ENCODE measurements around the gene CGNL1. TPM values are rescaled to one million over a fixed set of nuclear protein-coding genes. Genes with fewer than 3 reads are reported as not detected.

CGNL1 gene
- total RNA-seq, 1 experiment from 2014 or later = 3.3 TPM

GRCh38 chr15:57442335-57442734 is 66.0 kb downstream of the CGNL1 start:
- TF ChIP-seq CTCF (IDR thresholded peaks at IDR 0.05; ENCODE audit: unreplicated experiment) = no peak
- no TSS peak for BruUV-seq (replicated peaks)
- DNase-seq = no peak
- Mint-ChIP-seq H3K9me3 (ENCODE audit: low read depth, unreplicated experiment) (no peaks in the 10 kb centered on the region), H3K4me3 (ENCODE audit: low read depth, unreplicated experiment) (no peak overlapping the region), H3K36me3 (ENCODE audit: insufficient read depth, unreplicated experiment) (no peaks in the 10 kb centered on the region), H3K4me1 (ENCODE audit: low read depth, unreplicated experiment) (peaks cover 6% of the 10 kb centered on the region), H3K27ac (ENCODE audit: unreplicated experiment) (no peak overlapping the region), H3K27me3 (ENCODE audit: unreplicated experiment) (no peaks in the 10 kb centered on the region)
- intact Hi-C loops (cut with micrococcal nuclease; ENCODE audit: unreplicated experiment) = no loop called here
- CTCF ChIA-PET = no interaction called here

- no peak for DNase-seq
- Mint-ChIP-seq H3K4me3 (ENCODE audit: low read depth, unreplicated experiment) (no peak overlapping the region), H3K9me3 (ENCODE audit: low read depth, unreplicated experiment) (no peaks in the 10 kb centered on the region), H3K27ac (ENCODE audit: unreplicated experiment) (no peak overlapping the region), H3K36me3 (ENCODE audit: insufficient read depth, unreplicated experiment) (no peaks in the 10 kb centered on the region), H3K4me1 (ENCODE audit: low read depth, unreplicated experiment) (peaks cover 6% of the 10 kb centered on the region), H3K27me3 (ENCODE audit: unreplicated experiment) (no peaks in the 10 kb centered on the region)
- CTCF ChIA-PET = no interaction called here
- TF ChIP-seq CTCF (IDR thresholded peaks at IDR 0.05; ENCODE audit: unreplicated experiment) = no peak
- intact Hi-C loops (cut with micrococcal nuclease; ENCODE audit: unreplicated experiment) = no loop called here
- BruUV-seq (replicated peaks) = no TSS peak
Observed at GRCh38 chr15:57443486-57443885, 67.2 kb downstream of the CGNL1 start.

DNA sequence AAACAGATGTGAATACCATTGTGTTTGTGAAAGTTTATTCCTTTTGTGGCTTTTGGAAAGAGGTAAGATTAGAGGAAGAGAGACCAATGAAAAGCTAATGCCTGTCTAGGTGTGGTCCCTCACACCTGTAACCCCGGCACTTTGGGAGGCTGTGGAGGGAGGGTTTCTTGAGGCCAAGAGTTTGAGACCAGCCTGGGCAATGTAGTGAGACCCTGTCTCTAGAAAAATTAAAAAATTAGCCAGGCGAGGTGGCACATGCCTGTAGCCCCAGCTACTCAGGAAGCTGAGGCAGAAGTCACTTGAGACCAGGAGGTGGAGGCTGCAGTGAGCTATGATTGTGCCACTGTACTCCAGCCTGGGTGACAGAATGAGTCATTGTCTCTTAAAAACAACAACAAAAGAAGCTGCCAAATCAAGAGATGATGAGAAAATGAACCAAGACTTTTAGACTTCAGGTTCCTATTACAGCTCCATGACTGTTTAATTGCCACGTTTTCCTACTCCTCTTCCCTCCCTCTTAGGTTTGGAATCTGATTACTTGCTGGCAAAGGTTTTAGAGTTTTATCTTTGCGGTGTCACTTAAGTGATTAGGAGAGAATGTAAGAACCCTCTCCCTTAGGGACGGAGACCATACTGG is 68.7 kb downstream of the CGNL1 start:
- Mint-ChIP-seq H3K9me3 (ENCODE audit: low read depth, unreplicated experiment) (no peaks in the 10 kb centered on the region), H3K4me1 (ENCODE audit: low read depth, unreplicated experiment) (peaks cover 6% of the 10 kb centered on the region), H3K36me3 (ENCODE audit: insufficient read depth, unreplicated experiment) (no peaks in the 10 kb centered on the region), H3K27ac (ENCODE audit: unreplicated experiment) (no peak overlapping the region), H3K4me3 (ENCODE audit: low read depth, unreplicated experiment) (no peak overlapping the region), H3K27me3 (ENCODE audit: unreplicated experiment) (no peaks in the 10 kb centered on the region)
- no peak for TF ChIP-seq CTCF (IDR thresholded peaks at IDR 0.05; ENCODE audit: unreplicated experiment)
- CTCF ChIA-PET = no interaction called here
- DNase-seq = no peak
- intact Hi-C loops (cut with micrococcal nuclease; ENCODE audit: unreplicated experiment) = no loop called here
- BruUV-seq (replicated peaks) = no TSS peak

GRCh38 chr15:57445872-57446271 is 69.6 kb downstream of the CGNL1 start:
- Mint-ChIP-seq H3K36me3 (ENCODE audit: insufficient read depth, unreplicated experiment) (no peaks in the 10 kb centered on the region), H3K4me3 (ENCODE audit: low read depth, unreplicated experiment) (no peak overlapping the region), H3K27ac (ENCODE audit: unreplicated experiment) (no peak overlapping the region), H3K27me3 (ENCODE audit: unreplicated experiment) (no peaks in the 10 kb centered on the region), H3K9me3 (ENCODE audit: low read depth, unreplicated experiment) (no peaks in the 10 kb centered on the region), H3K4me1 (ENCODE audit: low read depth, unreplicated experiment) (peaks cover 6% of the 10 kb centered on the region)
- intact Hi-C loops (cut with micrococcal nuclease; ENCODE audit: unreplicated experiment) = no loop called here
- no TSS peak for BruUV-seq (replicated peaks)
- DNase-seq = no peak
- CTCF ChIA-PET = interaction anchor here (0.6 kb wide), 1 partner anchor 10 kb away, joined by 3 read pairs; no protein-coding TSS in a partner anchor
- TF ChIP-seq CTCF (IDR thresholded peaks at IDR 0.05; ENCODE audit: unreplicated experiment) = no peak
